GM23338 (cell line): Measurements from ENCODE around the gene SND1. TPM values are rescaled to one million over a fixed set of nuclear protein-coding genes. Genes with fewer than 3 reads are reported as not detected.

Source experiments
- ATAC-seq: fragments of 200-7000 bp; cut with Tn5 transposase; 3 replicates; pipeline ENCODE4 v1.9.1; 2020
- DNase-seq: peaks from one replicate; pipeline ENCODE4 v3.0.0-alpha.2; 2015; ENCODE audit warnings: low spot score
- H2AFZ ChIP-seq: fragments of 200-600 bp; sonication (generic); 2 replicates; pipeline ENCODE4 v1.8.0; 2016; ENCODE audit warnings: antibody characterized with exemption, mild to moderate bottlenecking, moderate library complexity
- H3F3A ChIP-seq: fragments of 200-600 bp; sonication (generic); replicated peaks from 2 replicates; pipeline ENCODE4 v1.8.0; 2017; ENCODE audit warnings: antibody characterized with exemption, mixed run types, low read depth
- H3K27ac ChIP-seq: fragments of 200-600 bp; sonication (generic); 2 replicates; pipeline ENCODE4 v1.6.1; 2016; ENCODE audit warnings: low read depth
- H3K27me3 ChIP-seq: fragments of 200-600 bp; sonication (generic); 2 replicates; pipeline ENCODE4 v1.8.0; 2016; ENCODE audit warnings: mild to moderate bottlenecking, mixed run types, moderate library complexity; ENCODE audit not compliant: insufficient read depth
- H3K36me3 ChIP-seq: fragments of 200-600 bp; sonication (generic); 2 replicates; pipeline ENCODE4 v1.8.0; 2016; ENCODE audit warnings: mild to moderate bottlenecking; ENCODE audit not compliant: insufficient read depth
- H3K4me1 ChIP-seq: fragments of 200-600 bp; sonication (generic); 2 replicates; pipeline ENCODE4 v1.8.0; 2016; ENCODE audit warnings: mild to moderate bottlenecking, moderate library complexity; ENCODE audit not compliant: insufficient read depth
- H3K4me2 ChIP-seq: fragments of 200-600 bp; sonication (generic); 2 replicates; pipeline ENCODE4 v1.7.1; 2017; ENCODE audit warnings: mixed run types
- H3K4me3 ChIP-seq: fragments of 200-600 bp; sonication (generic); 2 replicates; pipeline ENCODE4 v1.6.1; 2016; ENCODE audit warnings: mixed run types
- H3K79me2 ChIP-seq: fragments of 200-600 bp; sonication (generic); replicated peaks from 2 replicates; pipeline ENCODE4 v1.8.0; 2017; ENCODE audit warnings: mild to moderate bottlenecking; ENCODE audit not compliant: insufficient read depth
- H3K9me2 ChIP-seq: fragments of 200-600 bp; sonication (generic); 2 replicates; pipeline ENCODE4 v1.8.0; 2017; ENCODE audit not compliant: insufficient read depth
- H4K20me1 ChIP-seq: fragments of 200-600 bp; sonication (generic); replicated peaks from 2 replicates; pipeline ENCODE4 v1.8.0; 2017; ENCODE audit warnings: mild to moderate bottlenecking; ENCODE audit not compliant: insufficient read depth
- H3K27ac Mint-ChIP-seq: 2 replicates; pipeline ENCODE4 v1.8.0; 2020; ENCODE audit warnings: inconsistent platforms, mild to moderate bottlenecking, moderate library complexity, mixed read lengths
- H3K27me3 Mint-ChIP-seq: 3 replicates; pipeline ENCODE4 v1.8.0; 2022; ENCODE audit warnings: low read depth, mild to moderate bottlenecking, moderate library complexity, mixed read lengths, inconsistent platforms; ENCODE audit not compliant: insufficient read depth, poor library complexity
- H3K36me3 Mint-ChIP-seq: 3 replicates; pipeline ENCODE4 v1.8.0; 2021; ENCODE audit warnings: low read depth, mild to moderate bottlenecking, inconsistent platforms, moderate library complexity, mixed read lengths
- H3K4me1 Mint-ChIP-seq: 3 replicates; pipeline ENCODE4 v1.8.0; 2020; ENCODE audit warnings: mild to moderate bottlenecking, inconsistent platforms, mixed read lengths
- H3K4me3 Mint-ChIP-seq: 3 replicates; pipeline ENCODE4 v1.8.0; 2021; ENCODE audit warnings: moderate library complexity, mild to moderate bottlenecking, inconsistent platforms, mixed read lengths
- H3K9me3 Mint-ChIP-seq: 3 replicates; pipeline ENCODE4 v1.8.0; 2020; ENCODE audit warnings: moderate library complexity, mild to moderate bottlenecking, inconsistent platforms, mixed read lengths
- CREB1 ChIP-seq: fragments of 250-450 bp; sonication (Bioruptor Pico); IDR thresholded peaks from 2 replicates; pipeline ENCODE4 v1.5.0; 2020; ENCODE audit warnings: low read depth, mild to moderate bottlenecking, moderate library complexity
- CTCF ChIP-seq, 2 experiments: fragments of 200-600 bp in 1 of 2; sonication (generic) in 1 of 2; conservative IDR thresholded peaks; 2 replicates each; pipeline versions ENCODE4 v1.5.1 to v1.6.1; 2016 to 2017; ENCODE audit warnings: antibody characterized with exemption in 2 of 2, low read depth in 2 of 2, mild to moderate bottlenecking in 2 of 2, moderate library complexity in 1 of 2
- EZH2 ChIP-seq: fragments of 200-600 bp; sonication (generic); IDR thresholded peaks from one replicate; pipeline ENCODE4 v1.8.0; 2017; ENCODE audit warnings: antibody characterized with exemption, mild to moderate bottlenecking, low read depth; ENCODE audit not compliant: unreplicated experiment
- EZH2phosphoT487 ChIP-seq: fragments of 200-600 bp; sonication (generic); IDR thresholded peaks from one replicate; pipeline ENCODE4 v1.8.1; 2018; ENCODE audit warnings: antibody characterized with exemption; ENCODE audit not compliant: unreplicated experiment
- JUNB ChIP-seq: IDR thresholded peaks from one replicate; pipeline ENCODE4 v1.6.1; 2016; ENCODE audit warnings: antibody characterized with exemption; ENCODE audit not compliant: unreplicated experiment
- NANOG ChIP-seq: IDR thresholded peaks from 2 replicates; pipeline ENCODE4 v1.6.1; 2016; ENCODE audit warnings: antibody characterized with exemption, borderline replicate concordance
- POLR2AphosphoS5 ChIP-seq: IDR thresholded peaks from 2 replicates; pipeline ENCODE4 v1.6.1; 2016; ENCODE audit warnings: antibody characterized with exemption, low read depth
- STAT1 ChIP-seq: IDR thresholded peaks from one replicate; pipeline ENCODE4 v1.6.1; 2016; ENCODE audit warnings: antibody characterized with exemption; ENCODE audit not compliant: unreplicated experiment
- ZNF114 ChIP-seq: fragments of 250-450 bp; sonication (Bioruptor Pico); IDR thresholded peaks from 2 replicates; pipeline ENCODE4 v1.5.0; 2020; ENCODE audit warnings: mild to moderate bottlenecking, moderate library complexity
- ZNF331 ChIP-seq: fragments of 250-450 bp; sonication (Bioruptor Pico); IDR thresholded peaks from 2 replicates; pipeline ENCODE4 v1.5.0; 2020; ENCODE audit warnings: low read depth, mild to moderate bottlenecking, moderate library complexity
- ZNF462 ChIP-seq: fragments of 250-450 bp; sonication (Bioruptor Pico); IDR thresholded peaks from 2 replicates; pipeline ENCODE4 v1.5.0; 2020; ENCODE audit warnings: mild to moderate bottlenecking, moderate library complexity
- polyA plus RNA-seq: library from polyadenylated mRNA; unstranded; fragments of >200 nt; fragmentation: Nextera tagmentation; extraction: Ambion mirVana; gene quantifications from 2 replicates; pipeline ENCODE4 v1.2.1, GENCODE V29; 2016
- total RNA-seq: library from RNA; depleted of rRNA; stranded (reverse); fragments of >200 nt; shearing (Covaris generic); gene quantifications from 2 replicates; pipeline ENCODE4 v1.2.3, GENCODE V29; 2014
- TF ChIP-seq, protein P1 (sequence below): IDR thresholded peaks from one replicate; pipeline ENCODE4 v1.6.1; 2018; ENCODE audit warnings: antibody characterized with exemption; ENCODE audit not compliant: unreplicated experiment
- TF ChIP-seq, protein P2 (sequence below): IDR thresholded peaks from 2 replicates; pipeline ENCODE4 v1.6.1; 2016; ENCODE audit warnings: antibody characterized with exemption

SND1 gene
- total and polyA plus RNA-seq, 2 experiments from 2014 or later, result 107 to 254 TPM

DNA sequence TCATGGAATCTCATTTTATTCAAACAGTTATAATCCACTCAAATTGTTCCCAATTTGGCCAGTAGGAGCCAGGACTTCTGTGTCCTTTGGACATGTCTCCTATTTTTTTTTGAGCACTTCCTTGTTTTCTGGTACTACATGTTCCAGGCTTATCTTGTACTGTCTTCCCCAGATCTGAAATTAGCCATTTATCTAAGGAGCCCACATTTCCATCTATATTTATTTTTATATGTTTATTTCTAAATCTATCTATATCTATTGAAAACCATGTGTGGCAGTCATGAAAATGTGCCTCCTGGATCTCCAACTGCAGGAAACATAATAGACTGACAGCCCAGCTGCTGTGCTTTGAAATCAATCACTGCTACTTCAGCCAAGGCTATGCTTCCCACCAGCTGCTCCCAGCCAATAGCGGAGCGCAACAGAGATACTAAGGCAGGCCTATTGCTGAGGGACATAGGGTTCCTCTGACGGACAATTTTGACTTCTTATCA, 232.1 kb downstream of the SND1 start:
- H3K4me1 Mint-ChIP-seq, result peaks cover 47% of the 10 kb centered on the region
- H3K4me2 ChIP-seq, result no peak overlapping the region
- H2AFZ ChIP-seq, result no peak overlapping the region
- H3K79me2 ChIP-seq, result peaks cover 36% of the 10 kb centered on the region; the same call in 1 of the 2 replicates
- peaks cover 9% of the 10 kb centered on the region; the same call in 2 of the 3 replicates for H3K36me3 Mint-ChIP-seq
- peaks cover 3% of the 10 kb centered on the region for H4K20me1 ChIP-seq
- no peaks in the 10 kb centered on the region for H3F3A ChIP-seq
- no peak for ATAC-seq
- H3K27me3 ChIP-seq, result no peaks in the 10 kb centered on the region
- H3K9me3 Mint-ChIP-seq, result no peaks in the 10 kb centered on the region
- no peak overlapping the region for H3K27ac ChIP-seq
- H3K4me1 ChIP-seq, result peaks cover 41% of the 10 kb centered on the region
- no peak overlapping the region for H3K27ac Mint-ChIP-seq
- H3K27me3 Mint-ChIP-seq, result no peaks in the 10 kb centered on the region
- H3K4me3 ChIP-seq, result no peak overlapping the region
- peaks cover 12% of the 10 kb centered on the region; the same call in 1 of the 2 replicates for H3K36me3 ChIP-seq
- TF ChIP-seq ZNF462, result no peak
- TF ChIP-seq ZNF331, result no peak
- no peak for TF ChIP-seq CTCF (conservative IDR thresholded peaks at IDR 0.05; ENCODE audit: low read depth in 2 of 2)
- TF ChIP-seq JUNB, result no peak
- TF ChIP-seq, protein P1, sequence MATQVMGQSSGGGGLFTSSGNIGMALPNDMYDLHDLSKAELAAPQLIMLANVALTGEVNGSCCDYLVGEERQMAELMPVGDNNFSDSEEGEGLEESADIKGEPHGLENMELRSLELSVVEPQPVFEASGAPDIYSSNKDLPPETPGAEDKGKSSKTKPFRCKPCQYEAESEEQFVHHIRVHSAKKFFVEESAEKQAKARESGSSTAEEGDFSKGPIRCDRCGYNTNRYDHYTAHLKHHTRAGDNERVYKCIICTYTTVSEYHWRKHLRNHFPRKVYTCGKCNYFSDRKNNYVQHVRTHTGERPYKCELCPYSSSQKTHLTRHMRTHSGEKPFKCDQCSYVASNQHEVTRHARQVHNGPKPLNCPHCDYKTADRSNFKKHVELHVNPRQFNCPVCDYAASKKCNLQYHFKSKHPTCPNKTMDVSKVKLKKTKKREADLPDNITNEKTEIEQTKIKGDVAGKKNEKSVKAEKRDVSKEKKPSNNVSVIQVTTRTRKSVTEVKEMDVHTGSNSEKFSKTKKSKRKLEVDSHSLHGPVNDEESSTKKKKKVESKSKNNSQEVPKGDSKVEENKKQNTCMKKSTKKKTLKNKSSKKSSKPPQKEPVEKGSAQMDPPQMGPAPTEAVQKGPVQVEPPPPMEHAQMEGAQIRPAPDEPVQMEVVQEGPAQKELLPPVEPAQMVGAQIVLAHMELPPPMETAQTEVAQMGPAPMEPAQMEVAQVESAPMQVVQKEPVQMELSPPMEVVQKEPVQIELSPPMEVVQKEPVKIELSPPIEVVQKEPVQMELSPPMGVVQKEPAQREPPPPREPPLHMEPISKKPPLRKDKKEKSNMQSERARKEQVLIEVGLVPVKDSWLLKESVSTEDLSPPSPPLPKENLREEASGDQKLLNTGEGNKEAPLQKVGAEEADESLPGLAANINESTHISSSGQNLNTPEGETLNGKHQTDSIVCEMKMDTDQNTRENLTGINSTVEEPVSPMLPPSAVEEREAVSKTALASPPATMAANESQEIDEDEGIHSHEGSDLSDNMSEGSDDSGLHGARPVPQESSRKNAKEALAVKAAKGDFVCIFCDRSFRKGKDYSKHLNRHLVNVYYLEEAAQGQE, result no peak
- TF ChIP-seq, protein P2, sequence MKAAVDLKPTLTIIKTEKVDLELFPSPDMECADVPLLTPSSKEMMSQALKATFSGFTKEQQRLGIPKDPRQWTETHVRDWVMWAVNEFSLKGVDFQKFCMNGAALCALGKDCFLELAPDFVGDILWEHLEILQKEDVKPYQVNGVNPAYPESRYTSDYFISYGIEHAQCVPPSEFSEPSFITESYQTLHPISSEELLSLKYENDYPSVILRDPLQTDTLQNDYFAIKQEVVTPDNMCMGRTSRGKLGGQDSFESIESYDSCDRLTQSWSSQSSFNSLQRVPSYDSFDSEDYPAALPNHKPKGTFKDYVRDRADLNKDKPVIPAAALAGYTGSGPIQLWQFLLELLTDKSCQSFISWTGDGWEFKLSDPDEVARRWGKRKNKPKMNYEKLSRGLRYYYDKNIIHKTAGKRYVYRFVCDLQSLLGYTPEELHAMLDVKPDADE, result no peak
- TF ChIP-seq EZH2phosphoT487, result no peak
- no peak for TF ChIP-seq STAT1
- TF ChIP-seq POLR2AphosphoS5, result no peak
- no peak for TF ChIP-seq EZH2
- TF ChIP-seq NANOG, result no peak
- no peak for TF ChIP-seq ZNF114
- TF ChIP-seq CREB1, result no peak
- H3K9me2 ChIP-seq, result no peaks in the 10 kb centered on the region
- DNase-seq, result no peak
- no peak overlapping the region for H3K4me3 Mint-ChIP-seq
